Mesothelial cell of epicardium (in vitro differentiated cells): ENCODE data around the gene KCNQ5. TPM values are rescaled to one million over a fixed set of nuclear protein-coding genes. Genes with fewer than 3 reads are reported as not detected.

ENCODE experiments used
- DNase-seq, 2 experiments: peaks; one replicate each; pipeline ENCODE4 v3.0.0; 2021; ENCODE audit warnings: low spot score in 2 of 2; ENCODE audit not compliant: unreplicated experiment in 2 of 2
- H3K27ac Mint-ChIP-seq: 2 replicates; pipeline ENCODE4 v1.8.0; 2021; ENCODE audit warnings: mixed read lengths
- H3K27me3 Mint-ChIP-seq: 2 replicates; pipeline ENCODE4 v1.8.0; 2021; ENCODE audit warnings: low read depth, mixed read lengths
- H3K36me3 Mint-ChIP-seq: 2 replicates; pipeline ENCODE4 v1.8.0; 2021; ENCODE audit warnings: mixed read lengths
- H3K4me1 Mint-ChIP-seq: 2 replicates; pipeline ENCODE4 v1.8.0; 2021; ENCODE audit warnings: mixed read lengths
- H3K4me3 Mint-ChIP-seq: 2 replicates; pipeline ENCODE4 v1.8.0; 2021; ENCODE audit warnings: mild to moderate bottlenecking, moderate library complexity, mixed read lengths
- H3K9me3 Mint-ChIP-seq: 2 replicates; pipeline ENCODE4 v1.8.0; 2021; ENCODE audit warnings: mixed read lengths
- CTCF ChIP-seq: fragments of 200-600 bp; sonication (generic); IDR thresholded peaks from one replicate; pipeline ENCODE4 v1.5.0; 2021; ENCODE audit warnings: antibody characterized with exemption; ENCODE audit not compliant: unreplicated experiment
- total RNA-seq: library from RNA; stranded (reverse); gene quantifications from 3 replicates; pipeline ENCODE4 v1.2.1, GENCODE V29; 2021

Gene KCNQ5
- total RNA-seq, 1 donor from 2014 or later = 4.8 TPM

DNA sequence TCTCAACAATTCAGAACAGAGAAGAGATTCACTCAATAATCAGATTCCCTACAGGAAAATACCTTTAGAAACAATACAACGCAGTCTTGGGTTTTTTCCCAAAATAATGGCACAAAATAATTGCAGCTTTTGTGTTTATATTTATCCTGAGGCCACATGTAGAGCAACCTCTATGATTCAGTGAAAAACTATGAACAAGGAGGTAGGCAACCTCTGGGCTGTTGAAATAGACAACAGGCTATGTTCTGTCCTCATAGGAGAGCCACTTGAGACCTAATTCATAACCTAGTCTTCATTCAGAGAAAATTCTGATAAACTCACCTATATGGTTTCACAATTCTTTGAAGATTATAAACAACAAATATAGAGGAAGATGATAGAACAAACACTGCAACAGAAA lies 485.2 kb downstream of the KCNQ5 start:
- Mint-ChIP-seq H3K36me3 (peaks cover 1% of the 10 kb centered on the region), H3K27me3 (no peaks in the 10 kb centered on the region), H3K27ac (no peak overlapping the region), H3K9me3 (peaks cover 10% of the 10 kb centered on the region), H3K4me3 (no peak overlapping the region), H3K4me1 (peaks cover 30% of the 10 kb centered on the region)
- no peak for TF ChIP-seq CTCF
- no peak for DNase-seq

DNA sequence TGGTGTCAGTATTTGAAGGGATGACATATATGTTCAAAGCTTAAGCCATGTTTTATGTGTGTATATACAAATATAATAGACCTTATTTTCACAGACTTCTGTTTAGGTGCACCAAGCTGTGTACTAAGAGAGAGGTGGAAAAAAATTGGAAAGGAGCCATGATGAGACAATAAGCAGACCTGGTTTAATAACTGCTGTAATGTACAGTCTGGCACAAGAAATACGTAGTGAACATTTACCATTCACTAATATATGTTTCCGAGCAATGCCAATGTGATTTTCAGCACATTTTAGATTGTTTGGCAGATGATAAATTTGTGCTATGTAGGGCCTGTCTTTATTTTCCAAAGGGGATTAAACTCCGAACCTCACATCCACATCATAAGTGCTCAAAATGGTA lies 487.1 kb downstream of the KCNQ5 start:
- Mint-ChIP-seq H3K36me3 (peaks cover 1% of the 10 kb centered on the region), H3K4me3 (no peak overlapping the region), H3K9me3 (no peaks in the 10 kb centered on the region), H3K4me1 (peaks cover 30% of the 10 kb centered on the region), H3K27me3 (no peaks in the 10 kb centered on the region), H3K27ac (no peak overlapping the region)
- no peak for TF ChIP-seq CTCF
- DNase-seq = no peak

DNA sequence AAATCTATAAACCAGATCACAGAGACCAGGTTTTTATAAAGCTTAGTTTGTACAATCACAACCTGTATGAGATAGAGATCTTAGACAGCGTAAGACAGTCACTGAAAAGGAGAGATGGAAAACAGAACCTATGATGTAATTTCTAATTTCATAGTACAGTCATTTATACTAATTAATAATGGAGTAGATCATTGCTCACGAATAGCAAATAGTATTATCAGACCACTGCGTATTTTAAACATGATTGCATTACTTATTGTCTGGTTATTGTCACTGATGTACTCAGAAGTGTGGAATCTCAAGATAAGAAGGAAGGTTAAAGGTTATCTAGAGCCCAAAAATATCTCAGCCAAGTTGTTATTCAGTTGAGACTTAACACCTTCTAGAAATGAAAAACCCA lies 487.8 kb downstream of the KCNQ5 start:
- DNase-seq = no peak
- peak overlapping the region; percentile 72 for H3K27ac Mint-ChIP-seq
- no peak for TF ChIP-seq CTCF
- no peaks in the 10 kb centered on the region for H3K9me3 Mint-ChIP-seq
- H3K4me1 Mint-ChIP-seq = peaks cover 29% of the 10 kb centered on the region
- H3K4me3 Mint-ChIP-seq = no peak overlapping the region
- peaks cover 1% of the 10 kb centered on the region for H3K36me3 Mint-ChIP-seq
- no peaks in the 10 kb centered on the region for H3K27me3 Mint-ChIP-seq

- Mint-ChIP-seq H3K9me3 (peaks cover 2% of the 10 kb centered on the region), H3K4me3 (no peak overlapping the region), H3K27me3 (no peaks in the 10 kb centered on the region), H3K4me1 (peaks cover 3% of the 10 kb centered on the region), H3K36me3 (no peaks in the 10 kb centered on the region), H3K27ac (no peak overlapping the region)
- no peak for DNase-seq
- no peak for TF ChIP-seq CTCF
Observed at GRCh38 chr6:73116330-73116729, 494.5 kb downstream of the KCNQ5 start.

DNA sequence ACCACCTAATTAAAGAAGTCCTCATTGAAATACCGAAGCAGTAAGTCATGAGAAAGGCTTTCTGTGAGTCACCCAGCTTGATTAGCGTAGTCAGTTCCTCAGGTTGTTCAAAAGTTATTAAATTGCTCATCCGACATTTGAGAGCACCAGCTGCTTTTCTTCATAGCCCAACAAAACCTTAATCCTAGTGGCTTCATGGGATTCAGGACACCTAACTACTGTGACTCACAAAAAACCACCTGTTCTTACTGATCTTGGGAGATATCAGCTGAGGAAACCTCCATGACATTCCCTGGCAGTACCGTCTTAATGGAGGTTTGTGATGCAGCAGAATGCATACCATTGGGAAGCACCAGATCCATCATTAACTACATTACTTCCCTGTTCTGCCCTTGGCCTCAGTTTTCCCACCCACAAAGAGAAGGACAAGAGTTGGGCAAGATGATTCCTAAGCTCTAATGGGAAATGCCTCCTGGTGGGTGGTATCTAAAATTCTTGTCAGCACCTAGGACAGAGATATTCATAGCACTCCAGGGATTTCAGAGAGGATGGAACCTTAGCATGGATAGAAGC lies 499.6 kb downstream of the KCNQ5 start:
- H3K4me3 Mint-ChIP-seq = no peak overlapping the region
- DNase-seq = no peak
- H3K4me1 Mint-ChIP-seq = no peaks in the 10 kb centered on the region
- H3K27me3 Mint-ChIP-seq = no peaks in the 10 kb centered on the region
- H3K9me3 Mint-ChIP-seq = peaks cover 2% of the 10 kb centered on the region
- H3K36me3 Mint-ChIP-seq = no peaks in the 10 kb centered on the region
- no peak for TF ChIP-seq CTCF
- H3K27ac Mint-ChIP-seq = no peak overlapping the region
